GM23248 (cell line): Measurements from ENCODE around the gene CCDC27. TPM values are rescaled to one million over a fixed set of nuclear protein-coding genes. Genes with fewer than 3 reads are reported as not detected.

Experiments
- DNase-seq: peaks from one replicate; pipeline ENCODE4 v3.0.0-alpha.2; 2015
- H2AFZ ChIP-seq: fragments of 200-600 bp; sonication (generic); 2 replicates; pipeline ENCODE4 v1.6.1; 2016; ENCODE audit warnings: antibody characterized with exemption
- H3F3A ChIP-seq: fragments of 200-600 bp; sonication (generic); 2 replicates; pipeline ENCODE4 v1.6.1; 2016; ENCODE audit warnings: mild to moderate bottlenecking, antibody characterized with exemption, mixed run types; ENCODE audit not compliant: insufficient read depth
- H3K27ac ChIP-seq: fragments of 200-600 bp; sonication (generic); 2 replicates; pipeline ENCODE4 v1.5.1; 2016; ENCODE audit warnings: mild to moderate bottlenecking
- H3K27me3 ChIP-seq: fragments of 200-600 bp; sonication (generic); replicated peaks from 2 replicates; pipeline ENCODE4 v1.6.1; 2016; ENCODE audit warnings: mild to moderate bottlenecking; ENCODE audit not compliant: insufficient read depth
- H3K36me3 ChIP-seq: fragments of 200-600 bp; sonication (generic); 2 replicates; pipeline ENCODE4 v1.6.1; 2016; ENCODE audit warnings: low read depth, mild to moderate bottlenecking
- H3K4me1 ChIP-seq: fragments of 200-600 bp; sonication (generic); 2 replicates; pipeline ENCODE4 v1.6.1; 2016; ENCODE audit warnings: mild to moderate bottlenecking; ENCODE audit not compliant: insufficient read depth
- H3K4me2 ChIP-seq: fragments of 200-600 bp; sonication (generic); one replicate; pipeline ENCODE4 v1.6.1; 2016; ENCODE audit warnings: mild to moderate bottlenecking; ENCODE audit not compliant: unreplicated experiment
- H3K4me3 ChIP-seq: fragments of 200-600 bp; sonication (generic); 2 replicates; pipeline ENCODE4 v1.5.1; 2016; ENCODE audit warnings: mild to moderate bottlenecking
- H3K79me2 ChIP-seq: fragments of 200-600 bp; sonication (generic); 2 replicates; pipeline ENCODE4 v1.6.1; 2016; ENCODE audit warnings: mild to moderate bottlenecking; ENCODE audit not compliant: insufficient read depth
- H3K9ac ChIP-seq: fragments of 200-600 bp; sonication (generic); 2 replicates; pipeline ENCODE4 v1.6.1; 2016; ENCODE audit warnings: mild to moderate bottlenecking
- H3K9me2 ChIP-seq: fragments of 200-600 bp; sonication (generic); 2 replicates; pipeline ENCODE4 v1.6.1; 2016; ENCODE audit warnings: mixed run types, mild to moderate bottlenecking, moderate library complexity; ENCODE audit not compliant: insufficient read depth
- H3K9me3 ChIP-seq: fragments of 200-600 bp; sonication (generic); one replicate; pipeline ENCODE4 v1.6.1; 2017; ENCODE audit warnings: low read depth
- H4K20me1 ChIP-seq: fragments of 200-600 bp; sonication (generic); 2 replicates; pipeline ENCODE4 v1.6.0; 2016; ENCODE audit not compliant: insufficient read depth
- EZH2 ChIP-seq: fragments of 200-600 bp; sonication (generic); IDR thresholded peaks from 2 replicates; pipeline ENCODE4 v1.6.1; 2018; ENCODE audit warnings: antibody characterized with exemption, mild to moderate bottlenecking; ENCODE audit not compliant: insufficient read depth, poor library complexity, severe bottlenecking
- EZH2phosphoT487 ChIP-seq: fragments of 200-600 bp; sonication (generic); IDR thresholded peaks from 2 replicates; pipeline ENCODE4 v1.6.1; 2018; ENCODE audit warnings: antibody characterized with exemption, moderate library complexity, mild to moderate bottlenecking, low read depth; ENCODE audit not compliant: insufficient read depth
- WGBS, 2 experiments: methylation state at CpG; one replicate each; pipeline ENCODE4 v1.1.6; 2015 to 2017; ENCODE audit warnings: low lambda C conversion rate in 2 of 2, low coverage in 1 of 2; ENCODE audit errors: missing lambda C conversion rate in 2 of 2; 5-methylcytosine and 5-hydroxymethylcytosine counted together
- in situ Hi-C: fragments of 300-500 bp; cut with MboI; formaldehyde crosslinking; loops from 2 replicates; pipeline ENCODE4 v1.15.0; 2020
- polyA plus RNA-seq: library from polyadenylated mRNA; unstranded; fragments of >200 nt; fragmentation: Nextera tagmentation; extraction: Ambion mirVana; gene quantifications from 2 replicates; pipeline ENCODE4 v1.2.1, GENCODE V29; 2016
- total RNA-seq: library from RNA; depleted of rRNA; stranded (reverse); fragments of >200 nt; shearing (Covaris generic); gene quantifications from 2 replicates; pipeline ENCODE4 v1.2.3, GENCODE V29; 2014

CCDC27 gene
- total and polyA plus RNA-seq, 2 experiments from 2014 or later, result not detected

DNA sequence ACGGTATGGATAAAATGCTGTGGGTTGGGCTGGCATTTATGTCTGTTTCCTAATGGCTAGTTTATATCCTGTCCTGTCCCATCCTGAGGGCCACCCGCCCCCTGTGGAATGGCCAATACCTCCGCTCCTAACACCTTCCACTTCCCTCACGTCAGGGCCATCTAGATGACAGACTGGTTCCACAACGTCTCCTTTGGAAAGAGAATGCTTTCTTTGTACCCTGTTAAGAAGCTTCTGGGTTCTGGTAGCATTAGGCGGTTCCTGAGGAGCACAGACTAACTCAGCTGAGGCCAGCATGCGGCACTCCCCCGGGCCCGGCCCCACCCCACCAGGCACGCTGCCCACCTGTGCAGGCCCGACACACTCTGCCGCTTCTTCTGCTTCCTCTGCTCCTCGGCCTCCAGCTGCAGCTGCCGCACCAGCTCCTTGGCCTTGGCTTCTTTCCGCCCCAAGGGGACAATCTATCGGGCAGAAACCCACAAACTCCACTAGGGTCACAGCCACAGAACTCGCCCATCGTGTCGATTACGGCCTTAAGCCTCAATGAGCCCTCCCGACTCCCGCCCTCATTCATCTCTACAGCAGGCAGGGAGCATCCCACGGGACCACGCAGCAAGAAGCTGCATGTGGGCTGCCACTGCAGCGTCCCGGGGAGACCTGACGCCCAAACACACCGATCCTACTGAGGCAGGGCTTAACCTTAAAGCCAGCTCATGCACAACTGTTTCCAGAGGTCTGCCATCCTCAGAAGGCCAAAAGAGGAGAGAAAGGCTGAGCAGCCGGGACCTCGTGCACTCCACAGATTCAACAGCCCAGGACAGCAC is 31.6 kb downstream of the CCDC27 start:
- no peak overlapping the region for H3K4me3 ChIP-seq
- H3K9ac ChIP-seq, result no peak overlapping the region
- TF ChIP-seq EZH2phosphoT487, result no peak
- no peak for TF ChIP-seq EZH2
- no peak overlapping the region for H3K27ac ChIP-seq
- DNase-seq, result no peak
- WGBS, 2 experiments, result 98% methylated on average over 30 of the region's 30 CpGs
- H3K4me1 ChIP-seq, result no peaks in the 10 kb centered on the region
- H3K27me3 ChIP-seq, result no peaks in the 10 kb centered on the region
- H3K9me2 ChIP-seq, result no peaks in the 10 kb centered on the region
- H3K4me2 ChIP-seq, result no peak overlapping the region
- H4K20me1 ChIP-seq, result no peaks in the 10 kb centered on the region
- H3K9me3 ChIP-seq, result no peaks in the 10 kb centered on the region
- H3K36me3 ChIP-seq, result peaks cover 26% of the 10 kb centered on the region
- in situ Hi-C loops, result no loop called here
- peaks cover 19% of the 10 kb centered on the region for H3K79me2 ChIP-seq
- no peaks in the 10 kb centered on the region for H3F3A ChIP-seq
- no peak overlapping the region for H2AFZ ChIP-seq

DNA sequence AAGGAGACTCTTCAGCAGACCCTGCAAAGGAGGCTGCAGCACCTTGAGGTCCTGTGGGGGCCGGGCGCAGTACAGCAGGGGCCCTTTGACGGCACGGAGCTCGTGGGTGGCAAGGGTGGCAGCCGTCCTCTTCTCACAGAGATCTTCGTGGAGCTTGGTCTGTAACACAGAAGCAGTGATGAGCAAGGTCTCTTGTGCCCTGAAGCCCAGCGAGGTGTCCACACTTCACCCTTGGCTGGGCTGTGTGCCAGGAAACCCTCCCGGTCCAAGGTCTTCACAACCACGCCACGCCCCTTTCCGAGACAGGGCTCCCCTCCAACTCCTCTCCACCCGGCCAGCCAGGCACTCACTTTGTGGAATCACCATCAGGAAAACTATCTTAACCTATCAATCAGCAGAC is 32.8 kb downstream of the CCDC27 start:
- H3F3A ChIP-seq, result no peaks in the 10 kb centered on the region
- no peak overlapping the region for H3K4me3 ChIP-seq
- 82 to 83% methylated on average over 13 of the region's 13 CpGs for WGBS, 2 experiments
- no peaks in the 10 kb centered on the region for H4K20me1 ChIP-seq
- no peak overlapping the region for H3K9ac ChIP-seq
- in situ Hi-C loops, result no loop called here
- no peaks in the 10 kb centered on the region for H3K4me1 ChIP-seq
- H3K36me3 ChIP-seq, result peaks cover 23% of the 10 kb centered on the region
- no peaks in the 10 kb centered on the region for H3K9me3 ChIP-seq
- H3K27me3 ChIP-seq, result no peaks in the 10 kb centered on the region
- H3K9me2 ChIP-seq, result no peaks in the 10 kb centered on the region
- no peak overlapping the region for H3K27ac ChIP-seq
- H2AFZ ChIP-seq, result no peak overlapping the region
- TF ChIP-seq EZH2, result no peak
- TF ChIP-seq EZH2phosphoT487, result no peak
- H3K79me2 ChIP-seq, result peaks cover 31% of the 10 kb centered on the region
- DNase-seq, result no peak
- no peak overlapping the region for H3K4me2 ChIP-seq

DNA sequence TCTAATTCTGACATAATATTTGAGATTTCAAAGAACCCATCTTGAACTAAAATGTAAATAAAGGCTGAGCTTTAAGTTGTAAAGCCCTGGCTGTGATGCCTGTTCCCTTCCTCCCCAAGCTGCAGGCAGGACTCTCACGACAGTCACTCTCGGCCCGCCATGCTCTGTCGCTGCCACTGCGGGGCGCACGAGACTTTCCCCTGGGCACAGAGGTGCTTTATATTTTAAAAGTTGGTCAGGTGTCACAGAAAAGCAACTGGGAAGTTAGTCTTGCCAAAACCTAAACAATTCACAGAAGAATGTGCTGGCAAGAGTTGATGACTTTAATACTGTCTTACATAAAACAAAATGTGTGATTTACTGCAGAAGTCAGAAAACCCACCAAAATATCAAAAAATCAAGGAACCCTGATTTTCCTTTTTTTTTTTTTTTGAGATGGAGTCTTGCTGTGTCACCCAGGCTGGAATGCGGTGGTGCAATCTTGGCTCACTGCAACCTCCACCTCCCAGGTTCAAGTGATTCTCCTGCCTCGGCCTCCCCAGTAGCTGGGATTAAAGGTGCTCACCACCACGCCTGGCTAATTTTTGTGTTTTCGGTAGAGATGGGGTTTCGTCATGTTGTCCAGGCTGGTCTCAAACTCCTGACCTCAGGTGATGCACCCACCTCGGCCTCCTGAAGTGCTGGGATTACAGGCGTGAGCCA is 33.4 kb downstream of the CCDC27 start:
- TF ChIP-seq EZH2phosphoT487 (no peak), EZH2 (no peak)
- Histone ChIP-seq H3K4me1 (no peaks in the 10 kb centered on the region), H3K9me2 (no peaks in the 10 kb centered on the region), H3K79me2 (peaks cover 36% of the 10 kb centered on the region), H3K4me3 (no peak overlapping the region), H4K20me1 (no peaks in the 10 kb centered on the region), H3K27me3 (no peaks in the 10 kb centered on the region), H3F3A (no peaks in the 10 kb centered on the region), H3K9ac (no peak overlapping the region), H3K27ac (no peak overlapping the region), H3K4me2 (no peak overlapping the region), H3K9me3 (no peaks in the 10 kb centered on the region), H2AFZ (no peak overlapping the region), H3K36me3 (peaks cover 19% of the 10 kb centered on the region)
- WGBS, 2 experiments, result 92 to 94% methylated on average over 14 of the region's 14 CpGs
- DNase-seq, result no peak
- in situ Hi-C loops, result no loop called here

DNA sequence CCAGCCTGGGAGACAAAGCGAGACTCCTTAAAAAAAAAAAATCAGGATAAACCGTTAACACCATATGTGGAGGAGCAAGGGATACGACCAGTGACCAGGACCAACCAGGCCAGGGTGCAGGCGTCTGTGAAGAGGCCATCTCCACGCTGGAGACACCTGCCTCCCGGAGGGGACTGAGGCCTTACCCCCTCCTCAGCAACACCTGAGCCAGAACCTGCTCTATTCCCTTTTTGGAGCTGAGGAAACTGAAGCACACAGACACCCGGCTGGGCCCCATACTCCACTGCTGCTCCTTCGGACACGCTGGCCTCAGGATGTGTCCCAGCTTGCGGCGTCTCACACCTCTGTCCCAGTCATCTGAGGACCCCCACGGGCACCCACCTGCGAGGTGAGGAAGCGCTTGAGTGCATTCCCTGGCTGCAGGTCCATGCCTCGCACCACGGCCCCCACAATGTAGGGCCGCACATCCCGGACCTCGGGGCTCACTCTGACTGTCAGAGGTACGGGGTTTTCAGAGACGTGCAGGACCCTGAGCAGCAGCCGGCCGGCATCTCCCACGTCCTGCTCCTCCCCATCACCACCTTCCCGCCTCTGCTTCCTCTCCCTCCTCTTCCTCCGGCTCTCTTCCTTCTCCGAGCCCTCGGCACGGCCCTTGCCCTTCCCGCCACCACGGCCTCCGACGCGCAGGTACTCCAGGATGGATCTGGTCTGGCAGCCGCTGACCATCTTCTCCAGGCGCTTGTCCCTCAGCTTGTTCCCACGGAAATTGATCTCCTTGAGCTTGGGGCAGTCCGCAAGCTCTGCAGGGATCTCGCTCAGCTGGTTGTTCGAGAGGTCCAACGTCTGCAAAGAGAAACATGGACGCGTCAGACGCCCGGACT is 34.5 kb downstream of the CCDC27 start:
- peaks cover 47% of the 10 kb centered on the region for H3K79me2 ChIP-seq
- no peaks in the 10 kb centered on the region for H3K4me1 ChIP-seq
- peaks cover 10% of the 10 kb centered on the region for H3K36me3 ChIP-seq
- H4K20me1 ChIP-seq, result no peaks in the 10 kb centered on the region
- no peak overlapping the region for H3K4me2 ChIP-seq
- no peak overlapping the region for H3K27ac ChIP-seq
- H3K27me3 ChIP-seq, result no peaks in the 10 kb centered on the region
- WGBS, 2 experiments, result 93% methylated on average over 40 to 45 of the region's 45 CpGs
- no peaks in the 10 kb centered on the region for H3K9me3 ChIP-seq
- TF ChIP-seq EZH2, result no peak
- no peak for TF ChIP-seq EZH2phosphoT487
- no peak for DNase-seq
- in situ Hi-C loops, result no loop called here
- H3K9me2 ChIP-seq, result no peaks in the 10 kb centered on the region
- H3F3A ChIP-seq, result no peaks in the 10 kb centered on the region
- no peak overlapping the region for H3K4me3 ChIP-seq
- no peak overlapping the region for H3K9ac ChIP-seq
- H2AFZ ChIP-seq, result no peak overlapping the region
